HAP-1 (cell line): ENCODE data around the gene KRTAP10-3.
A peak's percentile ranks its signal among the peaks of the same experiment; 100 is the strongest.
"Not testable (repeated sequence)": the region's sequence is repeated elsewhere in the genome, so short reads cannot be mapped to it uniquely, and the experiment has no call there.

Source experiments
- DNase-seq, 2 experiments: peaks; one replicate each; pipeline ENCODE4 v3.0.0-alpha.2; 2016 to 2020; ENCODE audit warnings: low spot score in 2 of 2
- H3K27me3 ChIP-seq: fragments of 250-450 bp; sonication (Bioruptor Pico); 2 replicates; pipeline ENCODE4 v1.5.1; 2020; ENCODE audit warnings: low read depth, mild to moderate bottlenecking, moderate library complexity
- H3K36me3 ChIP-seq: fragments of 250-450 bp; sonication (Bioruptor Pico); replicated peaks from 2 replicates; pipeline ENCODE4 v1.5.1; 2020; ENCODE audit warnings: mild to moderate bottlenecking
- H3K4me1 ChIP-seq: fragments of 250-450 bp; sonication (Bioruptor Pico); 2 replicates; pipeline ENCODE4 v1.5.1; 2020; ENCODE audit warnings: mild to moderate bottlenecking
- H3K4me3 ChIP-seq: fragments of 250-450 bp; sonication (Bioruptor Pico); 2 replicates; pipeline ENCODE4 v1.5.1; 2020; ENCODE audit warnings: mild to moderate bottlenecking, moderate library complexity
- H3K9me3 ChIP-seq: fragments of 250-450 bp; sonication (Bioruptor Pico); 2 replicates; pipeline ENCODE4 v1.5.1; 2020; ENCODE audit warnings: mild to moderate bottlenecking, moderate library complexity
- in situ Hi-C: fragments of 300-500 bp; cut with MboI; formaldehyde crosslinking; loops from 3 replicates; pipeline ENCODE4 v1.14.3; 2020; ENCODE audit warnings: low sequenced_read_pairs, inconsistent platforms, mixed read lengths

KRTAP10-3 gene

DNA sequence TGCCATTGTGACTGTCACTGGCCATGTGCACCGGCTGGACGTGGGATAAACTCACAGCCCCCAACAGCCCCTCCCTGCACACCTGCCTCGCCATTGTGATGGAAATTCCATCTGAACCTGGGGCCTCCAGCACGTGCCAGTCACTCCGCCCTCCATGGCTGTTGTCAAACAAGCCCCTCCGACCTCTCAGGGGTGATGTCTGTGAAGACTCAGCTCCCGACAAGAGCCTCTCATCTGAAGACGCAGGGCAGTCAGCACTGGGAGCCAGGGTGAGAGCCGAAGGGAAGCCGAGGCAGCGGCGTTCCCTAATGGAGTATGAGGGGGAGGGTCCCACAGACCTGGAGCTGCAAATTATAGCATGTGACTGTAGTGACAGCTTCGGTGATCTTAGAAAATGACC lies 5.9 kb downstream of the KRTAP10-3 start:
- in situ Hi-C loops: no loop called here
- Histone ChIP-seq H3K36me3 (no peaks in the 10 kb centered on the region), H3K4me3 (no peak overlapping the region), H3K4me1 (no peaks in the 10 kb centered on the region), H3K9me3 (no peaks in the 10 kb centered on the region), H3K27me3 (peaks cover 25% of the 10 kb centered on the region)
- DNase-seq: no peak

DNA sequence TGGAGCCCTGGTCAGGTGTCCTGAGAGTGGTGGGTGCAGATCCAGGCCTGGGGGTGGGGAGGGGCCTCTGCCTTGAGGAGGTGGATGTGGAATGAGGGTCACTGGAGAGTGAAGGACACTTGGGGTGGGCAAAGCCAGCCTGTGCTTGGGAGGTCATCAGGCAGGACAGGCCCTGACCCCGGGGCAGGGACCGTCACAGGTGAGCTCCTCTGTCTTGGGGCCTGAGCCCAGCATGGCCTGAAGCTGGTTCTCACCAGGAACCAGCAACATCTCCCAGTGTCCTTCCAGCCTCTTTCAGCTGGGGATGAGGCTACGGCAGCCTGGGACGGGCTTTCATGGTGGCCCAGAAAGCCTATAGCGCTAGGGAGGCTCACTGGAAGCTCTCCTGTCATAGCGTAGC lies 6.5 kb downstream of the KRTAP10-3 start:
- Histone ChIP-seq H3K27me3 (peaks cover 24% of the 10 kb centered on the region), H3K9me3 (no peaks in the 10 kb centered on the region), H3K36me3 (no peaks in the 10 kb centered on the region), H3K4me1 (no peaks in the 10 kb centered on the region), H3K4me3 (no peak overlapping the region)
- in situ Hi-C loops: no loop called here
- no peak for DNase-seq

DNA sequence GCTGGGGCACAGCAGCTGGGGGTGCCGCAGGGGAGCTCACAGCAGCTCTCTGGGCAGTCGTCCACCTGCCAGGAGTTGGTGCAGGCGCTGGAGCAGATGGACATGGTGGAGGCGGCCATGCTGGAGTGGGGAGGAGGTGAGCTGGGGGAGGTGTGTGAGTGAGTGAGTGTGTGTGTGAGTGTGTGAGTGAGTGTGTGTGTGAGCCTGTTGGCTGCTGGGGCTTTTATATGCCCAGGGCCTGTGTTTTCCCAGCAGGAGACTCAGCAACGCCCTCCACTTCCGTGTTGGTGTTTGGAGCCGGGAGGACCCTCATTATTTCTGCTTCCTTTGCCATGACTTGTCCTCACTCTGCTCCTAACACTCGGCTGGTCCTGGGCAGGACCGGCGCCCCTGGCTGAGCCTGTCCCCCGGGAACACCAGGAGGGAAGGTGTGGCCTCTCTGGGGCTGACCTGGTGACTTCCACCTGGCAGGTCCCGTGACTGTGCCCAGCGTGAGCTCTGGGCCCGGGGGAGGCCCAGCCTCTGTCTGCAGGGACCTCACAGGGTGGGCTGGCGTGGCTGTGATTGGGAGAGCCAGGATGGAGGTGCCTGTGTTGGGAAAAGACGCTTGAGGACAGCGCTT lies 7.1 kb downstream of the KRTAP10-3 start, which contains the start of gene KRTAP10-2:
Gene KRTAP10-2 (minus strand): TSS at position 166 of the 622 bp plus-strand sequence. CDS start 47 bp downstream, at position 119.
- H3K4me3 ChIP-seq: no peak within 1 kb of the TSS
- no peaks in the 10 kb centered on the region for H3K4me1 ChIP-seq
- H3K27me3 ChIP-seq: peaks cover 18% of the 10 kb centered on the region
- H3K36me3 ChIP-seq: no peaks in the 10 kb centered on the region
- DNase-seq: peak in 1 of 2 experiments; percentile 4
- in situ Hi-C loops: no loop called here
- no peaks in the 10 kb centered on the region for H3K9me3 ChIP-seq

DNA sequence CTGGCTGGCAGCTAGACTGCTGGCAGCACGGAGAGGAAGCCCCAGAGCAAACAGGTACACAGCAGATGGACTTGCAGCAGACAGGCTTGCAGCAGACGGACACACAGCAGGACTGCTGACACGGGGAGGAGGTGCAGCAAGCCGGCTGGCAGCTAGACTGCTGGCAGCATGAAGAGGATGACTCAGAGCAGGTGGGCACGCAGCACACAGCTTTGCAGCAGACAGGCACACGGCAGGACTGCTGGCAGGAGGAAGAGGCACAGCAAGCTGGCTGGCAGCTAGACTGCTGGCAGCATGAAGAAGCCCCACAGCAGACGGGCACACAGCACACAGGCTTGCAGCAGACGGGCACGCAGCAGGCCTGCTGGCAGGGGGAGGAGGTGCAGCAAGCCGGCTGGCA lies 7.8 kb downstream of the KRTAP10-3 start:
- H3K27me3 ChIP-seq: peaks cover 17% of the 10 kb centered on the region
- peak in 1 of 2 experiments; percentile 1 for DNase-seq
- H3K9me3 ChIP-seq: no peaks in the 10 kb centered on the region
- no peak overlapping the region for H3K4me3 ChIP-seq
- no peaks in the 10 kb centered on the region for H3K36me3 ChIP-seq
- in situ Hi-C loops: no loop called here
- H3K4me1 ChIP-seq: no peaks in the 10 kb centered on the region

DNA sequence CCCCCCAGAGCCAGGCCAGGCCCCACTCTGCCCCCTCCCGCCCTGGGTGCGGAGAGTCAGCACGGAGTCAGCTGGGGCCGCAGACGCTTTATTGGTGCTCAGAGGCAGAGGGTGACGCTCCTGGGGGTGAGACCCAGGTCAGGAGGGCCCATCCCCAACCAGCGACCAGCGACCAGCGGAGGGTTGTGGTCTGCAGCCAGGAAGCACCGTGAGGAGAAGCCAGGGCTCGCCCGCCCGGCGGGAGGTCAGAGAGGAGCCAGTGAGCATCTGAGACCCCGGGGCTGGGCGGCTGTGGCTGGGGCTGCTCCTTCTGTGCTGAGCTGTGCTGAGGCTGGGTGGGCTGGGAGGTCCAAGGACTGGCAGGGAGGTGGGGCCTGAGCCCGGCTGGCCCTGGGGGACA lies 8.3 kb downstream of the KRTAP10-3 start:
- in situ Hi-C loops, H3K4me3 ChIP-seq, H3K36me3 ChIP-seq, H3K9me3 ChIP-seq, H3K4me1 ChIP-seq: not testable (repeated sequence)
- H3K27me3 ChIP-seq: peaks cover 17% of the 10 kb centered on the region
- DNase-seq: peak in 1 of 2 experiments; percentile 1

DNA sequence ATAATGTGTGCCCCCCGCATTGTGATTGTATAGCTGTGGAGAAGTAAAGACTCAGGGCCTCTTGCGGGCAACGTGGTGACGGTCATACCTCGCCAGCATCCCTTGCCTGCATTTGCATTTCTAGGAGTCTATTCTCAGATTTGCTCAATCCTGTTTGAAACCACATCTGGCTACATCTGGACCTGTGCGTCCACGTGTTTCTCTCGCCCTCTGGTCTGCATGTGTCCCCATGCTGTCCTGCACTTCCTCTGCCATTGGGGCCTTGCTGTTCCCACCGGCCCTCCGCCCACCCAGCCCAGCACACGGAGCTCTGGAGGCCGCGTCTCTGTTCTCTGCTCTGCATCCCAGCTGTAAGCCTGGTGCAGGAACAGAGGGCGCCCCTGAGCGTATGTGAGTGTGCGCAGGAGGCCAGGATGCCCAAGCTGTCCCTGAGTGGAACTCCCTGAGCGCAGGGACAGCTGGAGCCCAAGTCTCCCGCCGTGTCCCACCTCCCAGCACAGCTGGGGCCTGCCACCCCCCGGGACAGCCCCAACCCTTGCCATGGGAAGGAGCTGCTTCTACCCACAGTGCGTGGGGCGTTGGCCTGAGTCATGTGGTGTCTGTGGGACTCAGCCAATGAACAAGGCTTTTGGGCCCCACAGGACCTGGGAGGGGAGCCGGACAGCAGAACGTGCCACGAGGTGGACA lies 8.9 kb downstream of the KRTAP10-3 start:
- in situ Hi-C loops: no loop called here
- Histone ChIP-seq H3K4me3 (no peak overlapping the region), H3K27me3 (peaks cover 12% of the 10 kb centered on the region), H3K36me3 (no peaks in the 10 kb centered on the region), H3K4me1 (no peaks in the 10 kb centered on the region), H3K9me3 (no peaks in the 10 kb centered on the region)
- DNase-seq: peak in 1 of 2 experiments; percentile 3

DNA sequence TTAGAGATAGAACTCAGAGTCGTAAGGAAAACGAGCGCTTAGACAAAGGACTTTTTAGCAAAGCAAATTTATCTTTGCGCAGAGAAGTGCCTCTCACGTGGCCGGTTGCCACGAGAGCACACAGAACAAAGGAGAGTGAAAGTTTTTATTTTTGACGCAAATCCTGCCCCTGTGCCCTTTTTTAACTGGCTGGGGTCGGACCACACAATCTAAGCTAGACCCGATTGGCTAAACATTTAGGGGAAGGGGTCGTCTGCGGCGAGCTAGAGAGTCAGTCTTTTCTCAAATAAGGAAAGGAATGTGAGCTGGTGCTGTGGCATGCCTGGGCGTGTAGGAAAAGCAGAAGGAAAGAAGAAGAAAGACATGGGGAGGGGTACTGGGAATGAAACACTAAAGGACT lies 9.7 kb downstream of the KRTAP10-3 start:
- Histone ChIP-seq H3K4me3 (no peak overlapping the region), H3K4me1 (no peaks in the 10 kb centered on the region), H3K27me3 (peaks cover 7% of the 10 kb centered on the region; the same call in 1 of the 2 replicates), H3K9me3 (no peaks in the 10 kb centered on the region), H3K36me3 (no peaks in the 10 kb centered on the region)
- in situ Hi-C loops: no loop called here
- DNase-seq: no peak

DNA sequence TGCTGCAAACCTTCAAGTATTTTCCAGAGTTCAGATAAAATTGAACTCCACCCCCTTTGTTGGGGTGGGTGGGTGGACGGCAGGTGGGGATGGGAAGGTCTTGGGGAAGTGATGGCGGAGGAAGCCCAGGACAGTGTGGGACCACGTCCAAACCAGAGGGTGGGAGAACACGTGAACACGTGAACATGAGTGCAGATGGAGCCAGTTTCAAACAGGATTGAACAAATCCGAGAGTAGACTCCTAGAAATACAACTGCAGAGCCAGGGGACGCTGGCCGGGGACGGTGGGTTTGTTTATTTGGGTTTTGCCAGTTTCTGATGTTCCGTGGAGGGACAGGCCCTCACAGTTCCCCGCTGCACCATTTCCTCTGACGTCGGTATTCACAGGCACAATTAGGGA lies 10.2 kb downstream of the KRTAP10-3 start:
- Histone ChIP-seq H3K27me3 (peaks cover 4% of the 10 kb centered on the region; the same call in 1 of the 2 replicates), H3K4me1 (no peaks in the 10 kb centered on the region), H3K9me3 (no peaks in the 10 kb centered on the region), H3K4me3 (no peak overlapping the region), H3K36me3 (no peaks in the 10 kb centered on the region)
- DNase-seq: no peak
- in situ Hi-C loops: no loop called here

DNA sequence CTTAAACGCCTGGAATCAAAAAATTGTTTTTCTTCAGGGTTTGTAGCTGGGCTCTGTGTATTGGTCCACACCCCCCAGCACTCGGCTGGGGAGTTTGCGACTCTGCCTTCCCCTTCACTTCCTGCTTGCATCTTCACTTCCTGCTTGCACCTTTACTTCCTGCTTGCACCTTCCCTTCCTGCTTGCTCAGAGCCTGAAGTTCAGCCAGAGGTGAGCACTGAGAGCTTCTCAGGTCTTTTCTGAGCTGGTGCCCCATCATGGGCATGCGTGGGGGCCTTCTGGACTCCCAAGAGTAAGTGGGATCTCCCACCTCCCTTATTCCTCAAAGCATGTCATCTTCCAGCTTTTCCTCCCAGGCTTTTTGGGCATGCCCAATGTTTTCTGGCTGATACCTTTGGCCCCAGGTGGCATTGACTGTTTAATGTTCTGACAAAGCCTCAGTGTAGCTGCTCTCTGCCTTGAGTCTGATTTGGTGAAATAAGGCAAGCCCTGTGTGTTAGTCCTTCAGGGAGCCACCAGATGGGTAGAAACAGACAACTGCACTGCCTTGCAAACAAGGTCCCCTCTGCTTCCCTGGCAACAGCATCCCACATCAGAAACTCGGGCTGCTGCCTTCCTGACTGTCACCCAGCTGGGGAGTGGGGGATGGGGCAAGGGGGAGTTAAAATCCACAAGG lies 10.8 kb downstream of the KRTAP10-3 start:
- H3K27me3 ChIP-seq: no peaks in the 10 kb centered on the region
- H3K36me3 ChIP-seq: no peaks in the 10 kb centered on the region
- in situ Hi-C loops: no loop called here
- no peaks in the 10 kb centered on the region for H3K9me3 ChIP-seq
- no peak overlapping the region for H3K4me3 ChIP-seq
- H3K4me1 ChIP-seq: no peaks in the 10 kb centered on the region
- DNase-seq: no peak

DNA sequence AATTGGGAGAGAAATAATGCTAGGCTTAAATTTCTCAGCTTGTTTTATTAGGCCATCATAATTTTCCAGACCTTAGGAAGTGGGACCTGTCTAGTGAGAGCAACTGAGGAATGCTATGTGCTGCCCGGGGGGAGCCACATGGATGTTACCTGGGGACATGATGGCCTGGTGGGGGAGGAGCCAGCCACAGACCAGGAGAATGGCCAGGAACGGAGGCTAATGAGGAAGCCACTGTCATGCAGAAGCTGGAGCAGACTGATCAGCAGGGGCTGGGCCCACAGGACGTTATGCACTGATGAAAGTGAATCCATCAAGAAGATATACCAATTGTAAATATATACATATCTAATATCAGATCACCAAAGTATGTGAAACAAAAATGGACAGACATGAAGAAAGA lies 14.0 kb downstream of the KRTAP10-3 start:
- H3K4me3 ChIP-seq: no peak overlapping the region
- no peaks in the 10 kb centered on the region for H3K9me3 ChIP-seq
- no peaks in the 10 kb centered on the region for H3K36me3 ChIP-seq
- in situ Hi-C loops: no loop called here
- peak in 1 of 2 experiments; percentile 1 for DNase-seq
- H3K4me1 ChIP-seq: no peaks in the 10 kb centered on the region
- no peaks in the 10 kb centered on the region for H3K27me3 ChIP-seq

DNA sequence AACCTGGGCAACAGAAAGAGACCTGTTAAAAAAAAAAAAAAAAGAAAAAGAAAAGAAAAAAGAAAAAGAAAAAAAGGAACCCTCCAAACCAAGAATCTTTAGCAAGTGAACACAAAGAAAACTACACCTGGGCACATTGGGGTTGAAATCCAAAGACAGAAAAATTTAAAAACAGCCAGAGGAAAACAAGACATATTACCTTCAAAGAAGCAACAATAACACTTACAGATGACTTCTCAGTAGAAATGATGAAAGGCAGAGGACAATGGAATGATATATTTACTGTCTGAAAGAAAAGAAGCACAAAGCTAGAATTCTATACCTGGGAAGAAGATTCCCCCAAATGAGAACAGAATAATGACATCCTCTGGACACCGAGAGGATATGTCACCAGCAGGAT lies 15.9 kb downstream of the KRTAP10-3 start:
- Histone ChIP-seq H3K9me3 (no peaks in the 10 kb centered on the region), H3K4me1 (no peaks in the 10 kb centered on the region), H3K4me3 (no peak overlapping the region), H3K36me3 (no peaks in the 10 kb centered on the region), H3K27me3 (no peaks in the 10 kb centered on the region)
- in situ Hi-C loops: no loop called here
- DNase-seq: no peak

DNA sequence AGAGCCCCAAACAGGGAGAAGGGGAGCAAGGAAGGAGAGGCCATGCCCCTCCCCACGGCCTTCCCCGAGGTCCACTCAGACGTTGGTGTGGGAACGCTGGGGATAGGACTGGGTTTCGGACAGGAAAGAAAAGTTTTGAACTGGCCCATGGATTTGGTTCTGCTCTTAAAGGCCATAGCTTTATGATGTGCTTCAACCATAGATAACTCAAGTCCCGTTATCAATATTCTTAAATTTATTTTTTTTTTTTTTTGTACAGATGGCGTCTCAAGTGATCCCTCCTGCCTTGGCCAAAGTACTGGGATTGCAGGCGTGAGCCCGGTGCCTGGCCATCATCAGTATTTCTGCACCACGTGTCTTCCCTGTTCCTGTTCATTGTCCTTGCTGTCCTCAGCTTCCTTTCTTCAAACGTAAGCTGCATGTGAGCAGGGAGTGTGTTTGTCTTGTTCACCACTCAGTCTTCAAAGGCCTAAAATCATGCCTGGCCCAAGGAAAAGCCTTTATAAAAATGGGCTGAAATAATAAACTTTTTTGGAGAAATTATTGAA lies 17.8 kb downstream of the KRTAP10-3 start:
- in situ Hi-C loops: no loop called here
- Histone ChIP-seq H3K4me1 (no peaks in the 10 kb centered on the region), H3K27me3 (no peaks in the 10 kb centered on the region), H3K36me3 (no peaks in the 10 kb centered on the region), H3K4me3 (no peak overlapping the region), H3K9me3 (no peaks in the 10 kb centered on the region)
- DNase-seq: peak in 1 of 2 experiments; percentile 1

DNA sequence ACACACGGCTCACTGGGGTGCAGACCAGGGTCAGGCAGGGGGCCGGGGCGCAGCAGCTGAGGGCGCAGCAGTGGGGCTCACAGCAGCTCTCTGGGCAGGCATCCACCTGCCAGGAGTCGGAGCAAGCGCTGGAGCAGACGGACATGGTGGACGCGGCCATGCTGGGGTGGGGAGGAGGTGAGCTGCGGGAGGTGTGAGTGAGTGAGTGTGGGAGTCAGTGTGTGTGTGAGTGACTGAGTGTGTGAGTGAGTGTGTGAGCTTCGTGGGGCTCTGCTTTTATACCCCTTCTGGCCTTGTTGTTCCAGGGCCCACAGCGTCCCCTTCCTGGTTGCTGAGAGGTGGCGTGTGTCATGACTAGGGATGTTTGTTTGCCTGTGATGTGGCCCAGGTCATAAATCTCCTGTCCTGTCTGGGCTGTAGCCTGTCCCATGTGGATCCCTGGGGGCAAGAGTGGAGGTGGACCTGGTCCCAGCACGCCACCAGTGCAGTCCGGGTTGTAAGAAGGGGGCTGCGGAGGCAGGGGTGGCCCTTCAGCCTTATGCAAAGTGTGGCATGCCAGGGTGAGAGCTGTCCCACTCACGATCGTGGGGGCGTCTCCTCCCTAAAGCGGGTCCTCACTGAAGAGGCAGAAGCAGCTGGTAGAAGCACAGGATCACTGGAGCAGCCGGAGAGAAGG lies 18.5 kb downstream of the KRTAP10-3 start, which contains the start of gene KRTAP10-1:
Gene KRTAP10-1 (minus strand): TSS at position 205 of the 676 bp plus-strand sequence. CDS start 45 bp downstream, at position 160.
- H3K9me3 ChIP-seq: no peaks in the 10 kb centered on the region
- DNase-seq: peak in 1 of 2 experiments; percentile 2
- H3K36me3 ChIP-seq: no peaks in the 10 kb centered on the region
- H3K4me1 ChIP-seq: no peaks in the 10 kb centered on the region
- H3K27me3 ChIP-seq: no peaks in the 10 kb centered on the region
- H3K4me3 ChIP-seq: no peak within 1 kb of the TSS
- in situ Hi-C loops: no loop called here
